Ectodermal cell (in vitro differentiated cells): ENCODE results near the gene WASF3.

Source experiments
- H3K27ac ChIP-seq: 2 replicates; pipeline ENCODE4 v1.7.0; 2013; ENCODE audit warnings: mild to moderate bottlenecking, low read depth, low read length; ENCODE audit not compliant: insufficient read depth, poor library complexity, severe bottlenecking
- H3K27me3 ChIP-seq: 2 replicates; pipeline ENCODE4 v1.7.0; 2013; ENCODE audit warnings: mild to moderate bottlenecking, low read length; ENCODE audit not compliant: insufficient read depth, control insufficient read depth, poor library complexity, severe bottlenecking
- H3K36me3 ChIP-seq: one replicate; pipeline ENCODE4 v1.7.0; 2013; ENCODE audit warnings: low read length; ENCODE audit not compliant: control insufficient read depth, insufficient read depth
- H3K4me1 ChIP-seq: one replicate; pipeline ENCODE4 v1.7.0; 2013; ENCODE audit warnings: low read length; ENCODE audit not compliant: control insufficient read depth, insufficient read depth
- H3K4me3 ChIP-seq: 2 replicates; pipeline ENCODE4 v1.7.0; 2013; ENCODE audit warnings: low read depth, low read length, control low read depth; ENCODE audit not compliant: insufficient read depth
- H3K9me3 ChIP-seq: 2 replicates; pipeline ENCODE4 v1.7.0; 2013; ENCODE audit warnings: mild to moderate bottlenecking, low read length, moderate library complexity; ENCODE audit not compliant: control insufficient read depth
- WGBS, 2 experiments: methylation state at CpG; one replicate each; pipeline ENCODE4 v1.1.7; 2013; ENCODE audit warnings: missing lambda C conversion rate in 2 of 2; 5-methylcytosine and 5-hydroxymethylcytosine counted together

The WASF3 gene

GRCh38 chr13:26653310-26653709 is 95.8 kb downstream of the WASF3 start:
- H3K27me3 ChIP-seq: no peaks in the 10 kb centered on the region
- peaks cover 11% of the 10 kb centered on the region for H3K36me3 ChIP-seq
- peaks cover 4% of the 10 kb centered on the region for H3K4me1 ChIP-seq
- H3K27ac ChIP-seq: no peak overlapping the region
- WGBS, 2 experiments: 92 to 95% methylated on average over 4 of the region's 4 CpGs
- H3K4me3 ChIP-seq: no peak overlapping the region
- H3K9me3 ChIP-seq: peaks cover 2% of the 10 kb centered on the region

GRCh38 chr13:26653842-26654241 is 96.4 kb downstream of the WASF3 start:
- no peak overlapping the region for H3K27ac ChIP-seq
- 92 to 93% methylated on average over 4 of the region's 4 CpGs for WGBS, 2 experiments
- no peak overlapping the region for H3K4me3 ChIP-seq
- peaks cover 2% of the 10 kb centered on the region for H3K9me3 ChIP-seq
- H3K27me3 ChIP-seq: no peaks in the 10 kb centered on the region
- peaks cover 11% of the 10 kb centered on the region for H3K36me3 ChIP-seq
- peaks cover 9% of the 10 kb centered on the region for H3K4me1 ChIP-seq

- 57 to 61% methylated on average over 4 of the region's 4 CpGs for WGBS, 2 experiments
- H3K4me1 ChIP-seq: peaks cover 18% of the 10 kb centered on the region
- no peak overlapping the region for H3K4me3 ChIP-seq
- H3K27ac ChIP-seq: no peak overlapping the region
- H3K9me3 ChIP-seq: no peaks in the 10 kb centered on the region
- no peaks in the 10 kb centered on the region for H3K36me3 ChIP-seq
- no peaks in the 10 kb centered on the region for H3K27me3 ChIP-seq
Measured at GRCh38 chr13:26656919-26657318, 99.4 kb downstream of the WASF3 start.

GRCh38 chr13:26658448-26659385 is 101.2 kb downstream of the WASF3 start:
- H3K27ac ChIP-seq: no peak overlapping the region
- 77 to 83% methylated on average over 4 of the region's 4 CpGs for WGBS, 2 experiments
- H3K27me3 ChIP-seq: no peaks in the 10 kb centered on the region
- no peak overlapping the region for H3K4me3 ChIP-seq
- H3K4me1 ChIP-seq: peaks cover 18% of the 10 kb centered on the region
- no peaks in the 10 kb centered on the region for H3K36me3 ChIP-seq
- H3K9me3 ChIP-seq: no peaks in the 10 kb centered on the region

GRCh38 chr13:26660185-26660584 is 102.7 kb downstream of the WASF3 start:
- WGBS, 2 experiments: 83 to 85% methylated on average over 5 of the region's 5 CpGs
- peaks cover 18% of the 10 kb centered on the region for H3K4me1 ChIP-seq

GRCh38 chr13:26660766-26661165 is 103.3 kb downstream of the WASF3 start:
- 75 to 84% methylated on average over 6 of the region's 6 CpGs for WGBS, 2 experiments
- Histone ChIP-seq H3K27me3 (no peaks in the 10 kb centered on the region), H3K36me3 (no peaks in the 10 kb centered on the region)

More at GRCh38 chr13:26660185-26660584, 102.7 kb downstream of the WASF3 start:
- Histone ChIP-seq H3K27me3 (no peaks in the 10 kb centered on the region), H3K27ac (no peak overlapping the region), H3K9me3 (no peaks in the 10 kb centered on the region), H3K4me3 (no peak overlapping the region), H3K36me3 (no peaks in the 10 kb centered on the region)

GRCh38 chr13:26663791-26664190 is 106.3 kb downstream of the WASF3 start:
- no peaks in the 10 kb centered on the region for H3K27me3 ChIP-seq
- peaks cover 4% of the 10 kb centered on the region for H3K36me3 ChIP-seq
- H3K27ac ChIP-seq: no peak overlapping the region
- WGBS, 2 experiments: 88 to 94% methylated on average over 4 of the region's 4 CpGs
- no peak overlapping the region for H3K4me3 ChIP-seq
- peaks cover 10% of the 10 kb centered on the region for H3K4me1 ChIP-seq
- H3K9me3 ChIP-seq: no peaks in the 10 kb centered on the region

More at GRCh38 chr13:26660766-26661165, 103.3 kb downstream of the WASF3 start:
- Histone ChIP-seq H3K4me1 (peaks cover 18% of the 10 kb centered on the region), H3K4me3 (no peak overlapping the region), H3K9me3 (no peaks in the 10 kb centered on the region), H3K27ac (no peak overlapping the region)

- Histone ChIP-seq H3K4me1 (peaks cover 5% of the 10 kb centered on the region), H3K4me3 (no peak overlapping the region), H3K36me3 (peaks cover 4% of the 10 kb centered on the region), H3K9me3 (no peaks in the 10 kb centered on the region), H3K27me3 (no peaks in the 10 kb centered on the region), H3K27ac (no peak overlapping the region)
- WGBS, 2 experiments: 100% methylated on average over 1 of the region's 2 CpGs
Measured at GRCh38 chr13:26664286-26664685, 106.8 kb downstream of the WASF3 start.

GRCh38 chr13:26664876-26665275 is 107.4 kb downstream of the WASF3 start:
- H3K36me3 ChIP-seq: peaks cover 4% of the 10 kb centered on the region
- H3K27me3 ChIP-seq: no peaks in the 10 kb centered on the region
- peaks cover 5% of the 10 kb centered on the region for H3K4me1 ChIP-seq
- no peak overlapping the region for H3K27ac ChIP-seq
- WGBS, 2 experiments: 84 to 95% methylated on average over 3 of the region's 3 CpGs
- no peak overlapping the region for H3K4me3 ChIP-seq
- H3K9me3 ChIP-seq: no peaks in the 10 kb centered on the region

- H3K4me1 ChIP-seq: no peaks in the 10 kb centered on the region
- H3K9me3 ChIP-seq: no peaks in the 10 kb centered on the region
- WGBS, 2 experiments: 86 to 89% methylated on average over 5 of the region's 5 CpGs
- H3K27ac ChIP-seq: no peak overlapping the region
- no peaks in the 10 kb centered on the region for H3K27me3 ChIP-seq
- no peak overlapping the region for H3K4me3 ChIP-seq
- peaks cover 4% of the 10 kb centered on the region for H3K36me3 ChIP-seq
Measured at GRCh38 chr13:26668357-26669146, 111.1 kb downstream of the WASF3 start.
